ENCODE results near the gene ZNF497.

The ZNF497 gene

GRCh38 chr19:58366585-58367430 lies 4.3 kb upstream of the ZNF497 start:
- 92 to 93% methylated on average over 32 of the region's 32 CpGs for WGBS, 2 experiments
- Histone ChIP-seq H3K9me3 (ENCODE audit: control insufficient read depth, low read length) (no peaks in the 10 kb centered on the region), H3K36me3 (ENCODE audit: control insufficient read depth, insufficient read depth, low read length) (no peaks in the 10 kb centered on the region), H3K4me1 (ENCODE audit: control insufficient read depth, insufficient read depth, low read length) (no peaks in the 10 kb centered on the region), H3K27ac (ENCODE audit: insufficient read depth, low read depth, low read length, poor library complexity, severe bottlenecking) (no peak overlapping the region), H3K4me3 (ENCODE audit: insufficient read depth, low read depth, low read length) (no peak overlapping the region), H3K27me3 (ENCODE audit: control insufficient read depth, insufficient read depth, low read length, poor library complexity, severe bottlenecking) (no peaks in the 10 kb centered on the region)

- Histone ChIP-seq H3K4me3 (ENCODE audit: insufficient read depth, low read depth, low read length) (no peak overlapping the region), H3K27me3 (ENCODE audit: control insufficient read depth, insufficient read depth, low read length, poor library complexity, severe bottlenecking) (no peaks in the 10 kb centered on the region), H3K4me1 (ENCODE audit: control insufficient read depth, insufficient read depth, low read length) (peaks cover 6% of the 10 kb centered on the region), H3K9me3 (ENCODE audit: control insufficient read depth, low read length) (no peaks in the 10 kb centered on the region), H3K36me3 (ENCODE audit: control insufficient read depth, insufficient read depth, low read length) (no peaks in the 10 kb centered on the region), H3K27ac (ENCODE audit: insufficient read depth, low read depth, low read length, poor library complexity, severe bottlenecking) (no peak overlapping the region)
- 91 to 92% methylated on average over 5 of the region's 5 CpGs for WGBS, 2 experiments
Measured at GRCh38 chr19:58364146-58364545, 1.6 kb upstream of the ZNF497 start.

GRCh38 chr19:58361900-58362271 lies 665 bp downstream of the ZNF497 start:
- 3 to 4% methylated on average over 28 of the region's 28 CpGs for WGBS, 2 experiments
- Histone ChIP-seq H3K27me3 (ENCODE audit: control insufficient read depth, insufficient read depth, low read length, poor library complexity, severe bottlenecking) (no peaks in the 10 kb centered on the region), H3K4me3 (ENCODE audit: insufficient read depth, low read depth, low read length) (peak overlapping the region; percentile 82), H3K27ac (ENCODE audit: insufficient read depth, low read depth, low read length, poor library complexity, severe bottlenecking) (peak overlapping the region; percentile 91), H3K9me3 (ENCODE audit: control insufficient read depth, low read length) (no peaks in the 10 kb centered on the region), H3K36me3 (ENCODE audit: control insufficient read depth, insufficient read depth, low read length) (no peaks in the 10 kb centered on the region), H3K4me1 (ENCODE audit: control insufficient read depth, insufficient read depth, low read length) (peaks cover 6% of the 10 kb centered on the region)

GRCh38 chr19:58357481-58358145 lies 4.9 kb downstream of the ZNF497 start:
- H3K27ac ChIP-seq (ENCODE audit: insufficient read depth, low read depth, low read length, poor library complexity, severe bottlenecking), result no peak overlapping the region
- no peaks in the 10 kb centered on the region for H3K36me3 ChIP-seq (ENCODE audit: control insufficient read depth, insufficient read depth, low read length)
- no peaks in the 10 kb centered on the region for H3K27me3 ChIP-seq (ENCODE audit: control insufficient read depth, insufficient read depth, low read length, poor library complexity, severe bottlenecking)
- H3K4me3 ChIP-seq (ENCODE audit: insufficient read depth, low read depth, low read length), result no peak overlapping the region
- WGBS, 2 experiments, result 74 to 77% methylated on average over 19 of the region's 19 CpGs
- no peaks in the 10 kb centered on the region for H3K9me3 ChIP-seq (ENCODE audit: control insufficient read depth, low read length)
- peaks cover 6% of the 10 kb centered on the region for H3K4me1 ChIP-seq (ENCODE audit: control insufficient read depth, insufficient read depth, low read length)

- Histone ChIP-seq H3K27ac (ENCODE audit: insufficient read depth, low read depth, low read length, poor library complexity, severe bottlenecking) (no peak overlapping the region), H3K4me3 (ENCODE audit: insufficient read depth, low read depth, low read length) (no peak overlapping the region), H3K4me1 (ENCODE audit: control insufficient read depth, insufficient read depth, low read length) (peaks cover 6% of the 10 kb centered on the region), H3K27me3 (ENCODE audit: control insufficient read depth, insufficient read depth, low read length, poor library complexity, severe bottlenecking) (no peaks in the 10 kb centered on the region), H3K9me3 (ENCODE audit: control insufficient read depth, low read length) (no peaks in the 10 kb centered on the region), H3K36me3 (ENCODE audit: control insufficient read depth, insufficient read depth, low read length) (no peaks in the 10 kb centered on the region)
- WGBS, 2 experiments, result 94 to 95% methylated on average over 75 of the region's 75 CpGs
Measured at GRCh38 chr19:58356766-58357480, 5.6 kb downstream of the ZNF497 start.

GRCh38 chr19:58355908-58356765 lies 6.4 kb downstream of the ZNF497 start:
- no peaks in the 10 kb centered on the region for H3K9me3 ChIP-seq (ENCODE audit: control insufficient read depth, low read length)
- no peak overlapping the region for H3K4me3 ChIP-seq (ENCODE audit: insufficient read depth, low read depth, low read length)
- H3K27me3 ChIP-seq (ENCODE audit: control insufficient read depth, insufficient read depth, low read length, poor library complexity, severe bottlenecking), result no peaks in the 10 kb centered on the region
- H3K4me1 ChIP-seq (ENCODE audit: control insufficient read depth, insufficient read depth, low read length), result peaks cover 2% of the 10 kb centered on the region
- no peaks in the 10 kb centered on the region for H3K36me3 ChIP-seq (ENCODE audit: control insufficient read depth, insufficient read depth, low read length)
- no peak overlapping the region for H3K27ac ChIP-seq (ENCODE audit: insufficient read depth, low read depth, low read length, poor library complexity, severe bottlenecking)
- 96% methylated on average over 94 of the region's 94 CpGs for WGBS, 2 experiments

- 92 to 95% methylated on average over 10 of the region's 10 CpGs for WGBS, 2 experiments
- no peaks in the 10 kb centered on the region for H3K4me1 ChIP-seq (ENCODE audit: control insufficient read depth, insufficient read depth, low read length)
- no peak overlapping the region for H3K27ac ChIP-seq (ENCODE audit: insufficient read depth, low read depth, low read length, poor library complexity, severe bottlenecking)
- no peaks in the 10 kb centered on the region for H3K9me3 ChIP-seq (ENCODE audit: control insufficient read depth, low read length)
- no peak overlapping the region for H3K4me3 ChIP-seq (ENCODE audit: insufficient read depth, low read depth, low read length)
- no peaks in the 10 kb centered on the region for H3K27me3 ChIP-seq (ENCODE audit: control insufficient read depth, insufficient read depth, low read length, poor library complexity, severe bottlenecking)
- no peaks in the 10 kb centered on the region for H3K36me3 ChIP-seq (ENCODE audit: control insufficient read depth, insufficient read depth, low read length)
Measured at GRCh38 chr19:58355215-58355796, 7.2 kb downstream of the ZNF497 start.

- Histone ChIP-seq H3K4me3 (ENCODE audit: insufficient read depth, low read depth, low read length) (no peak overlapping the region), H3K4me1 (ENCODE audit: control insufficient read depth, insufficient read depth, low read length) (no peaks in the 10 kb centered on the region), H3K36me3 (ENCODE audit: control insufficient read depth, insufficient read depth, low read length) (no peaks in the 10 kb centered on the region), H3K27me3 (ENCODE audit: control insufficient read depth, insufficient read depth, low read length, poor library complexity, severe bottlenecking) (no peaks in the 10 kb centered on the region), H3K27ac (ENCODE audit: insufficient read depth, low read depth, low read length, poor library complexity, severe bottlenecking) (no peak overlapping the region), H3K9me3 (ENCODE audit: control insufficient read depth, low read length) (no peaks in the 10 kb centered on the region)
- WGBS, 2 experiments, result 93 to 95% methylated on average over 6 of the region's 6 CpGs
Measured at GRCh38 chr19:58354478-58355030, 8.0 kb downstream of the ZNF497 start.

GRCh38 chr19:58353717-58354477 lies 8.7 kb downstream of the ZNF497 start:
- H3K36me3 ChIP-seq (ENCODE audit: control insufficient read depth, insufficient read depth, low read length), result no peaks in the 10 kb centered on the region
- no peaks in the 10 kb centered on the region for H3K4me1 ChIP-seq (ENCODE audit: control insufficient read depth, insufficient read depth, low read length)
- 93 to 96% methylated on average over 15 of the region's 15 CpGs for WGBS, 2 experiments
- H3K4me3 ChIP-seq (ENCODE audit: insufficient read depth, low read depth, low read length), result no peak overlapping the region
- no peaks in the 10 kb centered on the region for H3K9me3 ChIP-seq (ENCODE audit: control insufficient read depth, low read length)
- no peaks in the 10 kb centered on the region for H3K27me3 ChIP-seq (ENCODE audit: control insufficient read depth, insufficient read depth, low read length, poor library complexity, severe bottlenecking)
- no peak overlapping the region for H3K27ac ChIP-seq (ENCODE audit: insufficient read depth, low read depth, low read length, poor library complexity, severe bottlenecking)
